ENCODE measurements around the gene MEA1.

MEA1 gene

GRCh38 chr6:43020052-43020705 is 6.4 kb upstream of the MEA1 start:
- no peak for DNase-seq (ENCODE audit: low read depth)
- no peak overlapping the region for H3K4me3 ChIP-seq (replicated peaks; ENCODE audit: low read depth, low read length)
- no peak for TF ChIP-seq CTCF (IDR thresholded peaks at IDR 0.05; ENCODE audit: low read length, missing control alignments)

- DNase-seq (ENCODE audit: low read depth), result no peak
- no peak for TF ChIP-seq CTCF (IDR thresholded peaks at IDR 0.05; ENCODE audit: low read length, missing control alignments)
- H3K4me3 ChIP-seq (replicated peaks; ENCODE audit: low read depth, low read length), result no peak overlapping the region
Observed at GRCh38 chr6:43019152-43019551, 5.4 kb upstream of the MEA1 start.

- DNase-seq (ENCODE audit: low read depth), result no peak
- no peak for TF ChIP-seq CTCF (IDR thresholded peaks at IDR 0.05; ENCODE audit: low read length, missing control alignments)
- H3K4me3 ChIP-seq (replicated peaks; ENCODE audit: low read depth, low read length), result no peak overlapping the region
Observed at GRCh38 chr6:43016943-43017334, 3.2 kb upstream of the MEA1 start.

- DNase-seq (ENCODE audit: low read depth), result no peak
- H3K4me3 ChIP-seq (replicated peaks; ENCODE audit: low read depth, low read length), result no peak overlapping the region
- TF ChIP-seq CTCF (IDR thresholded peaks at IDR 0.05; ENCODE audit: low read length, missing control alignments), result no peak
Observed at GRCh38 chr6:43016176-43016942, 2.6 kb upstream of the MEA1 start.

- H3K4me3 ChIP-seq (replicated peaks; ENCODE audit: low read depth, low read length), result peak overlapping the region; percentile 84
- no peak for TF ChIP-seq CTCF (IDR thresholded peaks at IDR 0.05; ENCODE audit: low read length, missing control alignments)
- DNase-seq (ENCODE audit: low read depth), result peak; percentile 46
Observed at GRCh38 chr6:43014434-43014909, 726 bp upstream of the MEA1 start.

- DNase-seq (ENCODE audit: low read depth), result peak; percentile 23
- peak overlapping the region; percentile 84 for H3K4me3 ChIP-seq (replicated peaks; ENCODE audit: low read depth, low read length)
- TF ChIP-seq CTCF (IDR thresholded peaks at IDR 0.05; ENCODE audit: low read length, missing control alignments), result no peak
Observed at GRCh38 chr6:43013097-43013842, 476 bp downstream of the MEA1 start.
